GDM1 (cell line): ENCODE measurements around the gene WWP2.

Experiments
- DNase-seq: peaks from one replicate; lab custom pipeline; 2025; lab: John Stamatoyannopoulos, UW

The WWP2 gene

DNA sequence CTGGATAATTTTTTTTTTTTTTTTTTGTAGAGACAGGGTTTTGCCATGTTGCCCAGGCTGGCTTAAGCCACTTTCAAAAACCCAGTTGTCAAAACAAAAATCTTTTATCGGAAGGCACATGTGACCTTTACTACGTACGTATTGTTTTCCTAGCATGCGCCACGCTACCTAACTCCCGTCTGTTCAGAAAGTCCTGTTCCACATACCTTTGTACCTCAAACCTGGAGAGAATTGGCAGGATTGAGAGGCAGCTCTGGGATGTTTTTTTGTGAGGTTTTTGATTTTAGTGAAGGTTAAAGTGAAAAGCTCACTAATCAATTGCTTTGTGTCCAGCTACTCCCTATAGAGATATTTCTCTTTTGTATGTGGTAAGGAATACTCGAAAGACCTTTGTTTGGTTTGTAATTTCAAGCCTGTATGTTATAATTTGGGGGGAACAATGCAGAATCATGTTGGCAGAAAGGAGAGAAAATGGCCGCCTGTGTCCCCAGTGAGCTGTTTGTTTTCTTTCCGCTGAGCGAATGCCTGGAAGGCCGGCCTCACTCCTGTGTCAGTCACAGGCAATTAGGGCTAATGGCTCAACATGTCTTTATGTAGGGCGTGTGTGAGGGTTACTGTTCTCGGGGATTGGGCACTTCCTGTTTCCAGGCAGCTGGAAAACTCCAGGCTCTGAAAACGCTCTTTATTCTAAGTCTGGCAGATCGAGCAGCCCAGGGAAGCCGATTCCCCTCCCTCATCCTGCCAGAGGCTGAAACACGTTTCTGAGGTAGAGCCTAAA is 128.2 kb downstream of the WWP2 start:
- DNase-seq = no peak

- DNase-seq = no peak
These were observed 128.8 kb downstream of the WWP2 start for GRCh38 chr16:69890892-69891282.

DNA sequence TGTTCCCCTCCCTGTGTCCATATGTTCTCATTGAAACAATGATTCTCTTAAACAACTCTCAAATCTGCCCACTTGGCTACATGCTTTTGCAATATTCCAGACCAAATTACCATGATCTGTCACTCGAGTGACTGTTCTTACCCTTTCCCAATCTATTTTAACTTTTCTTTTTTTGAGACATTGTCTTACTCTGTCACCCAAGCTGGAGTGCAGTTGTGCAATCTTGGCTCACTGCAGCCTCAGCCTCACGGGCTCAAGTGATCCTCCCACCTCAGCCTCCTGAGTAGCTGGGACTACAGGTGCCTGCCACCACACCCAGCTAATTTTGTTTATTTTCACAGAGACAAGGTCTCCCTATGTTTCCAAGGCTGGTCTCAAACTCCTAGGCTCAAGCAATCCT is 130.2 kb downstream of the WWP2 start:
- no peak for DNase-seq

GRCh38 chr16:69893106-69893505 is 131.0 kb downstream of the WWP2 start:
- no peak for DNase-seq

- DNase-seq = no peak
These were observed 132.5 kb downstream of the WWP2 start for GRCh38 chr16:69894676-69895075.

DNA sequence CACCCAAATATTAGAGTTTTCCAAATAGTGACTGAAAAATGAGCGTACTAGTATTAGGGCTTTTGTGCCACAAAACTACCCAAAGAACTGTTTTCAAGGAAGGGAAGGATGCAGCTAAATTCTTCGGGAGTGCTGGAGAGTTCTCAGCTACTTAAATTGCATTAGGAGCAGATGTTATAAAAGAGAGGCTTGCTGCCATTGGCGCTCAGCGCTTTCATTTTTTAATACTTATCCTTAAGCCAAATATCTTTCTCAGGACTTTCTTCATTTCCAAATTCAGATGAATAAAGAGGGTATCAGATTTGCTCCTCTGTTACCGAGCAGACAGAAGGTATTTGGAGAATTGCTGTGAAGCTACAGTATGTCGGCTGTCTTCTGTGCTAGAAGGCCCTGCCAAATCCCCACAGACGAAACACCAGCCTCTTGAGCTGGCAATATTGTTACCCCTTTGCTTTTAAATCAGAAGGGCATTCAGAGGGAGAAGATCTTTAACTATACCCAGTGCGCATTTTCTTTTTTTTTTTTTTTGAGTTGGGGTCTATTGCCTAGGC is 141.8 kb downstream of the WWP2 start:
- no peak for DNase-seq

DNA sequence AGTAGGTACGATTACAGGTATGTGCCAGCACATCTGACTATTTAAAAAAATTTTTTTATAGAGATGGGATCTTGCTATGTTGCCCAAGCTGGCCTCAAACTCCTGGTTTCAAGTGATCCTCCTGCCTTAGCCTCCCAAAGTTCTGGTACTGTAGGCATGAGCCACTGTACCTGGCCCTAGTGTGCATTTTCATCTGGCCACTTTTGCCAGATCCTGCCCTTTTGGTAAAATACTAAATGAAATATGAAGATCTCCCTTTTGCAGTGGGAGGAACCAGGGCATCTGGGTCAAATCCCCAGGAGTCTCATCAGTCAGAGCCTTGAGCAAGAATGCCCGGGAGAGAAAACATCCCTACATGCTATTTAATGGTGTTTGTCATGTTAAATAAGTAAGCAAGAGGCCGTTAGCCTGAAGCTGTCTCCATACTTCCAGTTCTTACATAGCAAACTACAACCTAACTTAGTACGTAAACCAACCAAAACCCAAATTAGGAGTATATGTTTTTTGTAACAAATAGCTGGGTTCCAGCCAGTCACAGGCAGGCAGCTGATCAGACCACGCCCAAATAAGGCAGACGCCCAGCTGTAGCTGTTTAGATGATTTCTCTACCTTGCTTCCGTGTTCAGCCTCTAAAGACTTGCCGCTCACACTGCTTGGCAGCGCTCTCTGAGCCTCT is 142.5 kb downstream of the WWP2 start:
- no peak for DNase-seq

- no peak for DNase-seq
These were observed 143.0 kb downstream of the WWP2 start for GRCh38 chr16:69905171-69905555.

GRCh38 chr16:69906838-69907401 is 144.8 kb downstream of the WWP2 start:
- no peak for DNase-seq

DNA sequence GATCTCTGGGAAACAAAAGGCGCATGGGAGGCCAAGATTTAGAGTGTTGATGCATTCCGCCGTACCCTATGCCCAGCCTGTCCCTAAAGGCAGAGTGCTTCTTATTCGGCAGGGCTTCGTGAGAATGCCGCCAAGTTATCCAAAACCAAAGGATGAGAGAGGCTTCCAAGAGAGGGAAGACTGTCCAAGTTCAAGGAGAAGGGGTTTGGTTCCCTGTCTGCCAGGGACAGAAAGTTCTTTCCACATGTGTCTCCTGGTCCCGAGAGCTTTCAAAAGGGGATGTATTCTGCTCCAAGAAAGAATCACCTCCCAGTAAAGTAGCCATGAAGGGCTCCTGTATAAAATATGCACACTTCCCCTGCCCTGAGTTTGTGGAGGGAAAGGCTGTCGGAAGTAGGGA is 146.9 kb downstream of the WWP2 start:
- no peak for DNase-seq

GRCh38 chr16:69909760-69910159 is 147.6 kb downstream of the WWP2 start:
- no peak for DNase-seq

DNA sequence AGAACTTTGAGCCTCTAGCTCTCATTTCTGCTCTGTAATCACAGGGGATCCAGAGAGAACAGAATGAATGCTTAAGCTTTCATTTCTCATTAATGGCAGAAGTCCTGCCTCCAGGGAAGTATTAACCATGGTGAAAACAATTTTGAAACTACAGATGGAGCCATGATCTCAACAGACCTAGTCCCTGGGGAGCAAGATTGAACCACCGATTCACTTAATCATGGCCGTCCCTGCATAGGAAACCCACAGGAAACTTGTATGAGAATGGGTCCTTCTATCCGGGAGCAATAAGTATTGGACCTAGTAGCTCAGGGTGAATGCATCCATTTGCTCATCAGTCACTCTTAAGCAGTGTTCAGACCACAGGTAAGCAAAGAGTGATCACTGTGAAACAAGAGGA is 148.8 kb downstream of the WWP2 start:
- no peak for DNase-seq

- DNase-seq = no peak
These were observed 154.3 kb downstream of the WWP2 start for GRCh38 chr16:69916462-69916861.

DNA sequence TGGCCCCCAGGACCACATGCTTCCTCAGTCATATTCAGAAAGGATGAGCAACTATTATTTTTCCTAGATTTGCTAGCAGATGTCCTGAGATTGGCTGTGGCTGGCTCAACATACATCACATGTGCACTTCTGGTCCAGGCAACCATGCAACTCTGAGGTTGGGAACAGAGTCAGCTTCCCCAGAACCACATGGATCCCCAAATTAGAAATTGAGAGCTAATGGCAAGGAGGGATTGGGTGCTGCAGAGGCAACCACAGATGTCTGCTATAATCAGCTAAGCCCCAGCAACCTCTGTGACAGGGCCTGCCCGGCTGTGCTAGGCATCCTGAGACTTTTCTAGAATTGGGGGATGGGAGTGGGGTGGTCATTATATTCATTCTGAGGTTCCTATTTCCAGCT is 155.2 kb downstream of the WWP2 start:
- no peak for DNase-seq

- DNase-seq = no peak
These were observed 155.6 kb downstream of the WWP2 start for GRCh38 chr16:69917739-69918138.

DNA sequence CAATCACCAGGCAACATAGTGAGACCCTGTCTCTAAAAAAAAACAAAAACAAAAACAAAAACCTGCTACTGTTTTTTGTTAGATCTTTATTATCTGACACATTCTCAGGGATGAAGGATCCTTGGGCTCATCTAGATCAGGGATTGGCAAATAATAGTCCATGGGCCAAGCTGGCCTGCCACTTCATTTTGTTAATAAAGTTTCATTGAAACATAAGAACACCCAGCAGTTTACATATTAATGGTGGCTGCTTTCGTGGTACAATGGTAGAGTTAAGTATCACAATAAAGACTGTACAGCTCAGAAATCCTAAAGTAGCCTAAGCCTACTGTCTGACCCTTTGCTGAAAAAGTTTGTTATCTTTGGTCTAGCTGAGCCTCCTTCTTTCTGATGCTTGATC is 156.1 kb downstream of the WWP2 start:
- no peak for DNase-seq

GRCh38 chr16:69921127-69921526 is 159.0 kb downstream of the WWP2 start:
- no peak for DNase-seq

DNA sequence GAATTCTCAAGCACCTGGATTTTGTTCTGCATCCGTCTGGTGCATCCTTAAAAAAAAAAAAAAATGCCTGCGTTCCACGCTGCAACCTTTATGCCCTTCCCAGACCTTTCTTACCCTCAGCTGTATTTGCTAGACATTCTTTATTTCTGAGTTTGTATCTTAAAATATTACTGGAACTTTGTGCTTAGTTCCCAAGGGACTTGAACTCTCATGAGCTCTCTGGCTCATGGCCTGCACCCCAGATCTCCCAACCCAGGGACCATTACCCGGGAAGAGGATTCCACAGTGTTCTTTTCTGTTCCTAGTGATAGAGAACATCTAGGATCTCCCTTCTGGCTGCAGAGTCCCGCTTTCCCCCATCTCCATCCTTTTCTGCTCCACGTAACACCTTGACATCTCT is 160.1 kb downstream of the WWP2 start:
- DNase-seq = no peak

DNA sequence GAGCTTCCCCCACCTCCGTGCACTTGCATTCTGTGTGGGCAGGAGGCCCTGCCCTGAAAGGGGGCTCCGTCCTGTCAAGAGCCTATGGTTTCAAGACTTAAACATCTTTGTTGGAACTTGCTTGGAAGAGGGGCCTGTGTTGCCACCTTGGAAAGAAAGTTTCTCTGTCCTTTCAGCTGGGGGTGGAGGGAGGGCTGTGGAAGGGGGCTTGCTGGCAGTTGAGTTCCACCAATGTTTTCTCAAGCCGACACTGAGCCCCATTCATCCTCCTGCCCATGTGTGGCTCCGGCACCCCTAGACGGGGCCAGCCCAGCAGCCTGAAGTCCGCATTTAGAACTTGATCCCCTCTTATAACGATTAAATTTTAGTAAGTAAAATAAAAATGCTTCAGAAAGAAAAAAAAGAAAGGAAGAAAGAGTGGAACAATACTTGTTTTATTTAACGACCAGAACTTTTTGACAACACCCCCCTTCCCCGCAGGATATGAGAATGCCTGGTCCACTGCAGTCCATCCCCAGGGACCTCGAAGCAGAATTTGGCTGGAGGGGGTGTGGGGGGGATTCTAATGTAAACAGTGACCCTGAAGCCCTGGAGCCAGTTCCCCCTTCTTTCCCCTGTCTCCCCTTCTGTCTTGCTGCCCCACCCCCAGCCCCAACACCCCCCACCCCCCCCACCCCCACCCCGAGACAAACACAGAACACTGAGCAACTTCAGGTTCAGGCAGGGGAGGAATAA is 162.1 kb downstream of the WWP2 start:
- no peak for DNase-seq

GRCh38 chr16:69924777-69925191 is 162.7 kb downstream of the WWP2 start:
- DNase-seq = no peak

GRCh38 chr16:69925311-69925710 is 163.2 kb downstream of the WWP2 start:
- DNase-seq = no peak

- no peak for DNase-seq
These were observed 164.1 kb downstream of the WWP2 start for GRCh38 chr16:69926241-69926640.
